ENCODE data around the gene BTBD19. TPM values are rescaled to one million over a fixed set of nuclear protein-coding genes. Genes with fewer than 3 reads are reported as not detected.

Gene BTBD19
- total RNA-seq, 1 donor from 2014 or later: 8.7 TPM

GRCh38 chr1:44842862-44843655 is 34.7 kb downstream of the BTBD19 start, which contains the start of gene PTCH2:
Gene PTCH2 (minus strand): TSS chr1:44843253. CDS start chr1:44842932, 321 bp downstream.
- H3K36me3 ChIP-seq: no peaks in the 10 kb centered on the region
- H3K27ac ChIP-seq: no peak within 1 kb of the TSS
- ATAC-seq: peak; percentile 85 to 86
- peak; percentile 67 for DNase-seq
- intact Hi-C loops (cut with DNase I): no loop called here
- H3K9me3 ChIP-seq: no peaks in the 10 kb centered on the region
- H3K4me3 ChIP-seq: peak within 1 kb of the TSS; percentile 55
- H3K27me3 ChIP-seq (ENCODE audit: low read depth): no peaks in the 10 kb centered on the region
- TF ChIP-seq, protein P1, sequence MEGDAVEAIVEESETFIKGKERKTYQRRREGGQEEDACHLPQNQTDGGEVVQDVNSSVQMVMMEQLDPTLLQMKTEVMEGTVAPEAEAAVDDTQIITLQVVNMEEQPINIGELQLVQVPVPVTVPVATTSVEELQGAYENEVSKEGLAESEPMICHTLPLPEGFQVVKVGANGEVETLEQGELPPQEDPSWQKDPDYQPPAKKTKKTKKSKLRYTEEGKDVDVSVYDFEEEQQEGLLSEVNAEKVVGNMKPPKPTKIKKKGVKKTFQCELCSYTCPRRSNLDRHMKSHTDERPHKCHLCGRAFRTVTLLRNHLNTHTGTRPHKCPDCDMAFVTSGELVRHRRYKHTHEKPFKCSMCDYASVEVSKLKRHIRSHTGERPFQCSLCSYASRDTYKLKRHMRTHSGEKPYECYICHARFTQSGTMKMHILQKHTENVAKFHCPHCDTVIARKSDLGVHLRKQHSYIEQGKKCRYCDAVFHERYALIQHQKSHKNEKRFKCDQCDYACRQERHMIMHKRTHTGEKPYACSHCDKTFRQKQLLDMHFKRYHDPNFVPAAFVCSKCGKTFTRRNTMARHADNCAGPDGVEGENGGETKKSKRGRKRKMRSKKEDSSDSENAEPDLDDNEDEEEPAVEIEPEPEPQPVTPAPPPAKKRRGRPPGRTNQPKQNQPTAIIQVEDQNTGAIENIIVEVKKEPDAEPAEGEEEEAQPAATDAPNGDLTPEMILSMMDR (IDR thresholded peaks at IDR 0.05): no peak
- peaks cover 13% of the 10 kb centered on the region for H3K4me1 ChIP-seq

- TF ChIP-seq, protein P1 (IDR thresholded peaks at IDR 0.05): no peak
- DNase-seq (no peak), ATAC-seq (no peak)
- Histone ChIP-seq H3K4me1 (peaks cover 13% of the 10 kb centered on the region), H3K9me3 (no peaks in the 10 kb centered on the region), H3K27ac (no peak overlapping the region), H3K4me3 (no peak overlapping the region), H3K27me3 (ENCODE audit: low read depth) (no peaks in the 10 kb centered on the region), H3K36me3 (peaks cover 14% of the 10 kb centered on the region)
- intact Hi-C loops (cut with DNase I): no loop called here
These were observed 38.7 kb downstream of the BTBD19 start for GRCh38 chr1:44846985-44847384.

GRCh38 chr1:44847845-44848244 is 39.5 kb downstream of the BTBD19 start:
- intact Hi-C loops (cut with DNase I): no loop called here
- Histone ChIP-seq H3K27ac (no peak overlapping the region), H3K36me3 (peaks cover 14% of the 10 kb centered on the region), H3K27me3 (ENCODE audit: low read depth) (no peaks in the 10 kb centered on the region), H3K9me3 (no peaks in the 10 kb centered on the region), H3K4me3 (no peak overlapping the region), H3K4me1 (peaks cover 8% of the 10 kb centered on the region)
- DNase-seq (no peak), ATAC-seq (no peak)
- TF ChIP-seq, protein P1 (IDR thresholded peaks at IDR 0.05): no peak

- ATAC-seq (no peak), DNase-seq (no peak)
- Histone ChIP-seq H3K27ac (no peak overlapping the region), H3K27me3 (ENCODE audit: low read depth) (no peaks in the 10 kb centered on the region), H3K36me3 (peaks cover 14% of the 10 kb centered on the region), H3K4me3 (no peak overlapping the region), H3K4me1 (peaks cover under 1% of the 10 kb centered on the region), H3K9me3 (no peaks in the 10 kb centered on the region)
- intact Hi-C loops (cut with DNase I): no loop called here
- TF ChIP-seq, protein P1 (IDR thresholded peaks at IDR 0.05): no peak
These were observed 40.3 kb downstream of the BTBD19 start for GRCh38 chr1:44848456-44849181.

DNA sequence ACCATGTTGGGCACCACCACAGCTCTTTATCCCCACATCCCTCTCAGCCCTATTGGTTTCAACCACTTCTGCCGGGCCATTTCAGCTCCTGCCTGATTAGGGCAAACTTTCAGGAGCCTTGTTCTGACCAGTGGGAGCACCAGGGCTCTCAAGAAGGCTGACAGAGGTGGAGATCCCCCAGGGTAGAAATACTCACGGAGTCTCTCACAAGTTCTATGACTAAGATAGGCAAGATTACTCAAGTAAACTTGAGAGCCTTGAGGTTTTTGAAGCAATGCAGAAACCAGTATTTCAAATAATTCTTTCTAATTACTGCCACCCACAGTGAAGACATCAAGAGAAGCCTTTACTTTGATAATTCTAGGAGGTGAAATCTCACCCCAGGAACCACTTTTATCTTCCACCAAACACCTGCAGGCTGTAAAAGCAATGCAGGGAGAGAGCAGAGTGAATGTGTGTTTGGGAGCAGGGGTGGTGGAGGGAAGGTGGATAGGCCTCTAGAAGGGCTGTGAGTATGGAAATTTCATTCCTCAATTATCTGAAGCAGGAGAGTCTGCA is 41.3 kb downstream of the BTBD19 start:
- Histone ChIP-seq H3K27me3 (ENCODE audit: low read depth) (no peaks in the 10 kb centered on the region), H3K4me1 (no peaks in the 10 kb centered on the region), H3K4me3 (no peak overlapping the region), H3K36me3 (peaks cover 14% of the 10 kb centered on the region), H3K27ac (no peak overlapping the region), H3K9me3 (no peaks in the 10 kb centered on the region)
- no peak for ATAC-seq
- intact Hi-C loops (cut with DNase I): no loop called here
- TF ChIP-seq, protein P1 (IDR thresholded peaks at IDR 0.05): no peak
- no peak for DNase-seq

Data from lower lobe of right lung (tissue), 2 donors.